NCI-H748 (cell line): ENCODE results near the gene SLAIN2.

Experiments
- DNase-seq: peaks from one replicate; lab custom pipeline; 2025; ENCODE audit not compliant: unreplicated experiment; lab: John Stamatoyannopoulos, UW

Gene SLAIN2

DNA sequence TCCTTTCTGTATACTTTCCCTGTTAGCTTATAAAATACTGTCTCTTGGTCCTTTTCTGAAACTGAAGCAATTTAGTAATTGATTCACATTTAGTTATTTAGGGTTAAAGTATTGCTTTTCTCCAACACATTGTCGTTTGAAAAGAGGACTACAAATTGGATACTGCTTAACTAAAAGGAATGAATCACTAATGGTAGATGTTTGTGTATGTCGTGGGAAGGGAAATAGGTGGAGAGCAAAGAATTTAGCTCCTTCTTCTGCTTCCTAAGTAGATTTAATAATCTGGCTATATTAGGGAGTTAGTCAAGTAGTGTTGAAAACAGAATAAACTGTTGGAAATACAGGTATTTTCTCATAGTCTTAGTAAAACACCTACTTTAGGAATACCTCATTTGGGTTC is 27.9 kb downstream of the SLAIN2 start:
- no peak for DNase-seq

DNA sequence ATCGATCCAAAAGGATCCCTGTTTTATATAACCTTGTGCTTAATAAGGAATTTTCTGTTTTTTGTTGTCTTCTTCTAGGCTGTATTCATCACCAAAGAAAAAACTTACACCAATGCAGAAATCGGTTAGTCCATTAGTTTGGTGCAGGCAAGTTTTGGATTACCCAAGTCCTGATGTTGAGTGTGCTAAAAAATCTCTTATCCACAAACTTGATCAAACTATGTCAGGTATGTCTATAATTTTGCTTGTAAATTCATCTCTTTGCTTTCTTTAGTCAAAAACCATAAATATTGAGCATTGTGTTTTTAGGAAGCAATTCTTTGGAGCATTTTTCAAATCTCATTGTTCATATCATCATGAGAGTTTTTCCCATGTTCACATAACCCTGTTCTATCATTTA is 28.4 kb downstream of the SLAIN2 start:
- no peak for DNase-seq

GRCh38 chr4:48370260-48371134 is 29.2 kb downstream of the SLAIN2 start:
- DNase-seq: peak; percentile 24

- DNase-seq: no peak
Measured at GRCh38 chr4:48372272-48372671, 30.9 kb downstream of the SLAIN2 start.

DNA sequence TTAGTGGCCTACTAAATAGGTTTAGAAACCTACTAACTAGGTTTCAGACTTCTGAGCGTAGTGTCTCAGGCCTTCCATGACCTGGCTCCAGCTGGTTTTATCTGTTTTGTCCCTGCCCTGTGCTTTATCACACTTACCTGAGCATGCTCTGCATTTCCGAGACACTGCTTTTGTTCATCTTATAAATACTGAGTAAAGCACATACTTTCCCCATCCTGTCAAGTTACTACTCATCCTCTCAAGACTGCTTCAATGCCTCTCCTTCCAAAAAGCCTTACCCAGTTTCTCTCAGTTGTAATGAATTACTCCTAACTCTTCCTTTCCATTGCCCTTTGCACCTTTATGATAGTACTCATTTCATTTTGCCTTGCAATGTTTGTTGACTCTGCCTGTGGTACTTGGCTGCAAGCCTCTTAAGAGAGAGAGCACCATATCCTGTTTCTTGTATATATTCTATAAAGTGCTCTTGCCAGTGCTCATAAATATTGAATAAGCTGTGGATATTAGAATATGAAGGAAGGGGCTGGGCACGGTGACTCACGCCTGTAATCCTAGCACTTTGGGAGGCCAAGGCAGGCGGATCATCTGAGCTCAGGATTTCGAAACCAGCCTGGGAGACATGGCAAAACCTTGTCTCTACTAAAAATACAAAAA is 34.4 kb downstream of the SLAIN2 start:
- peak; percentile 0 for DNase-seq

GRCh38 chr4:48379587-48380180 is 38.4 kb downstream of the SLAIN2 start:
- no peak for DNase-seq

DNA sequence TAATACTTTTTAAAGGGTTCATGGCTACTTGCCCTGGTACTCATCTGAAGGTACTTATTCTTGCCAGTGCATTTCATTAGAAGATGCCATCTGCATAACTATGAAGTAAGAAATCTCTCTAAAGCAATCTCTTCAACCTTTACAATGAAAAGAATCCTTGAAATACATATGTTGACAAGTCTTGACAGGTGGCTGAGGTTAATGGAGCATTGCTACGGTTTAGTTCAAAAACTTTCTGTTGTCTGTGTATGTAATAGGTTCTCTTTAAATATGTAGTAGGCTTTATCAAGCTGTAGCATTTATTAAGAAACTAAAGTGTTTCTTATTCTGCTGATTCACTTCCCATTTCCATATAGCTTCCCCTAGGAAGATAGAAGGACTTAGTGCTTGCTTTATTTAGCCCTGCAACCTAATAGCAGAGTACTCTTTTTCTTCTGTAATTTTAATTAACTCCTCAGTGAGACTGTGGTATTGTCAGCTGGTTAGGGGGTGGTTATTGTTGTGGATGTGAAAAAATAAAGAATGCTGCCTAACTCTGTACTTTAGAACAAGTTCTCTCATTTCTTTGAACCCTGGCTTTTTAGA is 39.3 kb downstream of the SLAIN2 start:
- DNase-seq: no peak

DNA sequence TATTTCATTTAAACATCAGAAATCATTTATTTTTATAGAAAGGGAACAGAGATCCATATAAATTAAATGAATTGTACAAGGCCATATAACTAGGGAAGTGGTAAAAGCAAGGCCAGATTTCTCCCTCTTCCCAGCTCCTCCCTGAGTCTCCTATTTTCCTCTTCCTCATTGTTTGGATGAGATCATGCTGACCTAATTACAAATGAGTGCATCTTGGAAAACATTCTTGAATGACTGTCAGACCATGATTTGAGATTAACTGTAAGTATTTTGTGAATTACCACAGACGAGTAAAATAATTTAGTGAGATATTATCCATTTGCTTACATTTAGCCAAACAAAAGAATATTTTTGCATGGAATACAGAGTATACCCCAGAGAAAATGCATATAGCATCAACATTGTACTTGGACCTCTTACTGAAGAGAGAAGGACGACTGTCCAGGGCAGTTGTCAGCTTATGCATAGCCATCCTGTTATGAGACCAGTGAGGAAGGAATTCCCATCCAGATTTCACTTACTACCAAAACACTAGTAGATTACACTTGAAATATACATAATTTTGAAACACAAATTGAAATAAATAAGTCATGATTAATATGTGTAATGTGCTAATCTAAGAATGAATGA is 47.3 kb downstream of the SLAIN2 start:
- no peak for DNase-seq

DNA sequence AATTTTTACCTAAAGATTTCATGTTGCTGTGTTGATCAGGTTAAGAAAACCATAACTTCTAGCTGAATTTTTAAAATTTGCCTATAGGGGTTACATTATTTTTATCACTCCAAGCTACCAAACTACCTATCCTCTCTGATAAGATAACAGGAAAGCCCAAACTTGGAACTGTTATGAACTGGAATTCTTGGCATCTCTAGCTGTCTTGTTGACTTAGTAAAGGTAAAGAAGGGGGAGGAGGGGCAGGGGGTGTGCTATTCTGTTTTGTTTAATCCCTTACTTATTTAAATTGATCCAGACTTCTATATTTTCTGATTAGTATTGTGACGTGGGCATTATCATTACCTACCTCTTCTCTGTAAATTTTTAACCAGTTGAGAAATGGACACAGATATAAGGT is 54.7 kb downstream of the SLAIN2 start:
- DNase-seq: no peak

DNA sequence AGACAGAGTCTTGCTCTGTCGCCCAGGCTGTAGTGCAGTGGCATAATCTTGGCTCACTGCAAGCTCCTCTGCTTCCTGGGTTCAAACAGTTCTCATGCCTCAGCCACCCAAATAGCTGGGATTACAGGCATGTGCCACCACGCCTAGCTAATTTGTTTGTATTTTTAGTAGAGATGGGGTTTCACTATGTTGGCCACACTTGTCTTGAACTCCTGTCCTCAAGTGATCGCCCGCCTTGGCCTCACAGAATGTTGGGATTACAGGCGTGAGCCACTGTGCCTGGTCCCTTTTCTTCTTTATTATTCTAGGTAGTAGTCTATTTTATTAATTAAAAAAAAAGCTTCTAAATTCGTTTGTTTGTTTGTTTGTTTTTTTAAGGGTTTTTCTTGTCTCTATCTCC is 59.1 kb downstream of the SLAIN2 start:
- DNase-seq: no peak

GRCh38 chr4:48403358-48403757 is 62.0 kb downstream of the SLAIN2 start:
- no peak for DNase-seq

DNA sequence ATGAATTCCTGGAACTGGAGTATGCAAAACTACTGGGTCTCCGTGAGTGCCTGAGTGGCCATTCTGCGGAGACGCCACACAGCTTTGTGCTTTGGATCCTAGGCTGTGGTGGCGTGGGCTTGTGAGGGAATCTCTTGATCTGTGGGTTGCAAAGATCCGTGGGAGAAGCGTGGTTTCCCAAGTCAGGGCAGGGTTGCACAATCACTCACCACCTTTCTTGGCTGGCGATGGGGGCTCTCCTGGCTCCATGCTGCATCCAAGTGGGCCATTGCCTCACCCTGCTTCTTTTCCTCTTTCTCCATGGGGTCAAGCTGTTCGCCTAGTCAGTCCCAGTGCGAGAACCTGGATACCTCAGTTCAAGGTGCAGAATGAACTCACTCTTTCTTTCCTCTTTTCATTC is 62.5 kb downstream of the SLAIN2 start:
- no peak for DNase-seq

DNA sequence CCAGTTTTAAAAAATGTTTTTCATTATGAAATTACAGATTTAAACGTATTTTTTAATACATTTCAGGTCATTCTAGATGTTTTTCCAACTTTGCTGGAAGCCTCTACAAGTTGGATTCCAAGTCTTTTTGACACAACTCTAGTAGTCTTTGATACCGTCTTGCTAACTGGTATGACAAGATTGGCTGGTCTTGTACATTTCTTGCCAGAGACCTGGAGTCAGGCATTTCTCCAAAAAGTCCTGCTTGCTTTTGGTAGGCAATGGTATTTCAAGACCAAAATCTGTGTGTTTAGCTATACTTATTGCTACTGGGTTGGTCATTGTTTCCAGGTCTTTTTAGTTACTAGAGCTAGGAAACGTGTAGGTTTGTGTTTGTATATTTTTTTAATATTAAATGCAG is 64.6 kb downstream of the SLAIN2 start:
- no peak for DNase-seq

DNA sequence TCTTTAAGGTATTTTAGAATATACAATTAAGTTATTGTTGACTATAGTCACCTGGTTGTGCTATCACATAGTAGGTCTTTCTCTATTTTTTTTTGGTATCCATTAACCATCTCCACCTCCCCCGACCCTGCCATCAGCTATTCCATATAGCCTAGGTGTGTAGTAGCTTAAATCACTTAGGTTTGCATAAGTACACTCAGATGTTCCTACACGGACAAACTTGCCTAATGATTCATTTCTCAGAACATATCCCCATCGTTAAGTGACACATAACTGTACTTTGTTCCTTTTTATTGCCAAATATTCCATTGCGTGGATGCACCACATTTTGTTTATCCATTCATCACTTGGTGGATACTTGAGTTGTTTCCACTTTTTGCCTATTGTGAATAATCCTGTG is 67.9 kb downstream of the SLAIN2 start:
- no peak for DNase-seq

GRCh38 chr4:48410812-48411211 is 69.5 kb downstream of the SLAIN2 start:
- no peak for DNase-seq

DNA sequence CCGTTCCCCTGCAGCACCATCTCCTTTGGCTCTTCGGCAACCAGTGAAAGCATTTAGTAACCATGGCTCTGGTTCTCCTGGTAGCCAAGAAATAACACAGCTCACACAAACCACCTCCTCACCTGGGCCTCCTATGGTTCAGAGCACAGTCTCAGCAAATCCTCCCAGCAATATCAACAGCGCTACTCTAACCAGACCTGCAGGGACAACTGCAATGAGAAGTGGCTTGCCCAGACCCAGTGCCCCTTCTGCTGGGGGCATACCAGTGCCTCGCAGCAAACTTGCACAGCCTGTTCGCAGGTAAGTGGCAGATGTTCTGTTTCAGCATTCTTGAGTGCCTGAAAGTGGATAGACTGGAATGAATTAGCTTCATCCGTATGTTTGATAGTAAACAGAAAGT is 78.8 kb downstream of the SLAIN2 start:
- DNase-seq: no peak

DNA sequence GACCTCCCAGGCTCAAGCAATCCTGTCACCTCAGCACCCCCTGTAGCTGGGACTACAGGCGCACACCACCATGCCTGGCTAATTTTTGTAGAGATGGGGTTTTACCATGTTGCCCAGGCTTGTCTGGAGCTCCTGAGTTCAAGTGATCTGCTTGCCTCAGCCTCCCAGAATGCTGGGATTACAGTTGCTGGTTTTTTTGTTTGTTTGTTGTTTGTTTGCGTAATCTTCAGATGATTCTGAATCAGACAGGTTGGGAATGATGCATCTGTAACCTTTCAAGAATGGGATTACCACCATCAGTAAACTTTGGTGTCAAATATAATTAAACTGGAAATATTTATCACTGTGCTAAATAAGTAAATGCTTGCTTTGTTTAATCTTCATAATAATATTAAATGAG is 79.8 kb downstream of the SLAIN2 start:
- no peak for DNase-seq

DNA sequence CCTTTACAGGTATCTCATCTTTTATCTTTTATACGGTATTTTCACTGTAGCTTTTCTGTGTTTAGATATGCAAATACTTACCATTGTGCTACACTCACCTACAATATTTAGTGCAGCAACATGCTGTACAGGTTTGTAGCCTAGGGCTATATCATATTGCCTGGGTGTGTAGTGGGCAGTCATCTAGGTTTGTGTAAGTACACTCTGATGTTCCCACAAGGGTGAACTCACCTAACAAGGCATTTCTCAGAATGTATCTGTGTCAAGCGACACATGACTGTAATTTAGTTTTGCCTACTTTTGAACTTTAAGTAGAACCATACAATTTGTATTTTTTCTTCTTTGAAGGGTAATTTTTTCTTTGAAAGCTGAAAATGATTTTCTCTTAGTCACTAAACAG is 87.6 kb downstream of the SLAIN2 start:
- no peak for DNase-seq

- DNase-seq: no peak
Measured at GRCh38 chr4:48429709-48430474, 88.6 kb downstream of the SLAIN2 start.

- no peak for DNase-seq
Measured at GRCh38 chr4:48431401-48431800, 90.1 kb downstream of the SLAIN2 start.

GRCh38 chr4:48432017-48432416 is 90.7 kb downstream of the SLAIN2 start:
- no peak for DNase-seq
